HG03460 (cell line): ENCODE results near the gene TCIRG1.

Experiments used
- ATAC-seq: cut with Tn5 transposase; IDR thresholded peaks from one replicate; pipeline ENCODE4 v1.9.1; 2021; ENCODE audit not compliant: unreplicated experiment

Gene TCIRG1

DNA sequence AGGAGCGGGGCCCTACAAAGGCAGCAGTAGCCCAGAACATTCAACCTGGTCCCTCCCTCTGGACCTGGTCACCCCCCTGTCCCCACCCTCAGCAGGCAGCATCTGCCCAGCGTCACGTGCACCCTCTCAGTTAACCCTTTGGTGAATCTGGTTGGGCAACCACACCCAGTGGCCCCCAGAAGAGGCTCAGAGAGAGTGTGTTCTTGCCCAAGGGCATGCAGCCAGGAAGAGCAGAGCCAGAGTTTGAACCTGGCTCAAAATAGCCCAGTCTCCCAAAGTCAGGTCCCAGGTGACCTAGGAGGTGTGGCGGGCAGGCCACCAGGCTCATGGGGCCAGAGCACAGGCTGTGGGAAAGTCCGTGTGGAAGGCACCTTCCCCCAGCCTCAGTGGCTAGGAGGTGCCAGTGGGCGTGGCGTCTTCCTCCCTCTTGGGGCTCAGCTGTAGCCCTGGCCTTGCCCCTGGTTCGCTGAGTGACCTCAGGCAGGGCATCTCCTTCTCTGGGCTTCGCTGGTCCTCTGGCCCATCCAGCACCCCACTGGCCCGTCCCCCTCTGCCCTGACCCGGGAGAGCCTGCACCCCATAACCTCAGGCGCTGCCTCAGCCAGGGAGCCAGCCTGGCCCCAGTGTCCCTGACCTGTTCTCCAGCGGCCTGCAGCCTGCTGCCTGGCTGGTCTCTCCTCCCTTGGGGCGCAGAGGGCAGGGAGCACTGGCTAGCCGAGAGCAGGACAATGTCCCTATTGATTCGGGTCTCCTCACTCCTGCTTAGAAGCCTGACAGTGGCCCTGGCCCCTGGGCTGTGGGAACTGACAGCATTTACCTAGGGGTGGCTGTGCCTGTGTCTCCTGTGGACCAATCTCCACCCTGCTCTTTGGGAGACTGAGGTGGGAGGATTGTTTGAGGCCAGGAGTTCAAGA lies 21.7 kb upstream of the TCIRG1 start:
- ATAC-seq = no peak

DNA sequence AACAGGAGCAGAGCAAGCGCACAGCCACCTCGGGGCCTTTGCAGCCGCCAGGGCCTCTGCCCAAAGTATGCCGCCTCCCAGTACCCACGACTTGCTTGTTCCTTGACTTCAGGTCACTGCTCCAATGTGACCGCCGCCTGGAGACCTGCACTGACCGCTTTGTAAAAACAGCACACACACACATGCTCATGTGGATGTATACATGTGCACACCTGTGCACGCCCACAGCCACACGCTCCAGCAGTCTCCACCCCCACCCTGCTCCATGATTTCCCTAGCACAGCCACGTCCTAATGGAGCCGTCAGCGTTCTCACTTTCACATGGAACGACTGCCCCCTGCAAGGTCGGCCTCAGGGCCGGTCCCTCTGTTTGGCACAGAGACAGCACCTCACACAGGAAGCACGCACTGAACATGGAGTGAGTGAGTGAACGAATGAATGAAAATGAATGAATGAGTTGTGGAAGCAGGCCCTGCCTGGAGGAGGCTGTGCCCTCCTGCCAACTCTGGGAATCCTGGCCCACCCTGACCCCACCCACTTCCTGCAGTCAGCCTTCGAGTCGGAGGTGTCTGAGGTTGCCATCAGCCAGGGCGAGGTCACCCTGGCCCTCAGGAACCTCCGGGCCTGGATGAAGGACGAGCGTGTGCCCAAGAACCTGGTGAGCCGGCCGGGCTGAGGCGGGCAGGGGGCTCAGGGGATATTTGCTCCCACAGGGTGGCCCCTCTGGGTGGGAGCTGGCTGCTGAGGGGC lies 20.7 kb upstream of the TCIRG1 start:
- ATAC-seq = no peak

DNA sequence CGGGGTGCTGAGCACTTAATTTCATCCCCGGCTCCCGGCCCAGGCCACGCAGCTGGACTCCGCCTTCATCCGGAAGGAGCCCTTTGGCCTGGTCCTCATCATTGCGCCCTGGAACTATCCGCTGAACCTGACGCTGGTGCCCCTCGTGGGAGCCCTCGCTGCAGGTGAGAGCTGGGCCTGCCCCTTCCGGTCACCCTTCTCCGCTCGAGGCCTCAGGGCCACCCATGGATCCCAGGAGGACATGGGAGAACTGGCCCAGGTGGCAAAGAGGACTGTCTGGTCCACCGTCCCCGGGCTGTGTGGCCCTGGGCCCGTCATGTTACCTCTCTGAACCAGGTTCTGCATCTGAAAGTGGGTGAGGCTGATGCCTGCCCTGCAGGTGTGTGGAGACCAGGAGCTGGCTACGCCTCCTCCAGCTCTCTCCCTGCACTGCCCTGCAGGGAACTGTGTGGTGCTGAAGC lies 20.1 kb upstream of the TCIRG1 start:
- no peak for ATAC-seq

GRCh38 chr11:68019486-68019885 lies 19.3 kb upstream of the TCIRG1 start:
- no peak for ATAC-seq

GRCh38 chr11:68020575-68020974 lies 18.2 kb upstream of the TCIRG1 start:
- no peak for ATAC-seq

GRCh38 chr11:68021167-68021787 lies 17.5 kb upstream of the TCIRG1 start:
- ATAC-seq = no peak

- ATAC-seq = no peak
Measured at GRCh38 chr11:68022531-68022930, 16.3 kb upstream of the TCIRG1 start.

DNA sequence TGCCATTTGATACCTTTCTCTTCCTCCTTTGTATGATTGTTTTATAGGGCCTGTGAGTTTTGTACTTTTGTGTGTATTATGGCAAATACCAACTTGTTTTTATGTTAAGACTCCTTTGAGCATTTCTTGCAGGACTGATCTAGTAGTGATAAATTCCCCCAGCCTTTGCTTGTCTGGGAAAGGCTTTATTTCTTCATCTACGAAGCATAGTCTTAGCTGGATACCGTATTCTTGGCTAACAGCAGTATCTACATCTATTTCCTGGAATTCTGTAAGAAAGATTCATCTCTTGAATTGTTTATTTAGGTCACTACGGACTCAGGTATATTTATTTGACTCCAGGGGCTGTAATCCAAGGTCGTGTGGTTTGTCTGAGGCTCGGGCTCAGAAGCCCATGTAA lies 14.3 kb upstream of the TCIRG1 start:
- ATAC-seq = no peak

DNA sequence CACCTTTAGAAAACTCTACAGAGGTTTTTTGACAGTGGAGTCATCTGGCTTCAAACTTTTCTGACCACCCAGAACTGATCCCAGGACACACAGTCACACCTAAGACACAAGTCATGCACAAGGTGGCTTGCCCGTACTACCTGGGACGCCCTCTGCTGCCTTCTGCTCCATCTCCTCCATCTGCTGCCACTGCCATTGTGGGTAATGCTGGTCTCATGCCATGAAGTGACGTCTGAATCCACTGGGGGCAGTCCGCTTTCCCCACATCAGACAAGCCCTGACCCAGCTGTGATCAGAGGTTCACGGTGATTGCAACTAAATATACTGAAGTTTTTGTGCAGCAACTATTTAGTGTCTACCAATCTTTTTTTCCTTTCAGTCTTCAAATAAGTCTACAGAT lies 13.8 kb upstream of the TCIRG1 start:
- no peak for ATAC-seq

DNA sequence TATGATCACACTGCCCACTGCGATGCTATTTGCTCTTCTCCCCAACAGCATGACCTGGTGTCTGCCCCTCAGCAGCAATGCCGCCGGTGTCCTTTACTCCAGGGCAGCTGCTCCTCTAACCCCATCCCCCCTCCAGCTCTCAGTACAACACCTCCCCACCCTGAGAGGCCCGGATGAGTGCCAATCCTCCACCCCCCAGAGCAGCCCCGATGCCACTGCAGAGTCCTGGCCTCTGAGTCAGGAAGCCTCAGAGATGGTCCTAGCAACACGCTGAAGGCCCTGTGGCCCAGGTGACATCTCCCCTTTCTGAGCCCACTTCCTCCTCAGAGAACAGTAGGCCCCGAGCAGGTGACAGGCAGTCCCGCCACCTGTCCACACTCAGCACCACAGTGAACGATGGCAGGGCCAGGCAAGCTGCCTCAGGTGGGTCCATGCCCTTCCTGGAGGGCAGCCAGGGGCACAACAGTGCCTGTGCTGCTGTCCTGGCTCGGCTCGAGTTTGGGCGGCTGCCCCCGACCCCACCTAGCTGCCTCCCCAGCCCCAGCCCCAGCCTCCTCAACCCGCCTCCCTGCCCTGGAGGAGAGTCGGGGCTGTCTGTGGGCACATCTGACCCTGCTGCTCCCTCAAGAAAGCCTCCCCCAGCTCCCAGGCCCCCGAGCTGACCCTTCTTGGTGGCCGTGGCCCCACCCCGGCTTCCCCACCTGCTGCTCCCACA lies 12.3 kb upstream of the TCIRG1 start:
- no peak for ATAC-seq

DNA sequence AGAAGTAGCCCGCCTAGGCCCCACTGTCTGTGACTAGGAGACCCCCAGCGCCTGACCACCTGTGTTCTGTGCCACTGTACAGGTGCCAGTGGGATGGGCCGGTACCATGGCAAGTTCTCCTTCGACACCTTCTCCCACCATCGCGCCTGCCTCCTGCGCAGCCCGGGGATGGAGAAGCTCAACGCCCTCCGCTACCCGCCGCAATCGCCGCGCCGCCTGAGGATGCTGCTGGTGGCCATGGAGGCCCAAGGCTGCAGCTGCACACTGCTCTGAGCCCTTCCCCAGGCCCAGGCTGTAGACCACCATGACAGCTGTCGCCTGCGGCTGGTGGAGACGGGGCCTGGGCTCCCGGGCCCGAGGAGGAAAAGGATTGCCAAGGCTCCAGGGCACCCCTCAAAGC lies 11.2 kb upstream of the TCIRG1 start:
- ATAC-seq = no peak

DNA sequence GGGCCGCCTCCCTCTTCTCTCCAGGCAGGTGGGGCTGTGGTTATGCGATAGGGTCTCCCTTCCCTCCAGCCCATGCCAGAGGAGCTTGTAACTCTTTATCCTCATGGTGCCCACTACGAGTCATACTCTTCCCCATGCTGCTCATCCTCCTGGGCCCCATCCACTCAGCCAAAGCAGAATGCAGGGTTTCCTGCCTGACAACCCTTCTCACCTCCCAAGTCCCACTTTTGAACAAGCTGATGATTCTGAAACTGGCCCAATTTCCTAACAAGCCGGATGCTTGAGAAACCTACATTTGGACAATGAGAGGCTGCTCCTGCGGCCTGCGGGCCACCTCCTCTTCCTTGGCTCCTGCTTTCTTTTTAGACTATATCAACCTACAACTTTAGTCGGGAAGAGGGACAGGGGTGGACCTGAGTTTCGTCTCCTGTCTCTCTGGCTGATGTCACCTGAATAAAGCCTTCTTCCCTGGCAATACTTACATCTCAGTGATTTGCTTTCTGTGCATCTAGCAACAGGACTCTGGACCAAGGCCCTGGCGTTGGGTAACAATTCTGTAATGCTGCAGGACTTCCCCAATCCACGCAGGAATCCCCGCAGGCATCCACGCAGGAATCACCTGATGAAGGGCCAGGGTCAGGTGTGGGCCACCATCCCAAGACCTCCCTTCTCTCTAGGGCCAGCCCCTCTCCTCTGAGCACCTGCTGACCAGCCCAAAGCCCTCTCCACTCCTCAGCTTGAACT lies 9.9 kb upstream of the TCIRG1 start:
- ATAC-seq = no peak

DNA sequence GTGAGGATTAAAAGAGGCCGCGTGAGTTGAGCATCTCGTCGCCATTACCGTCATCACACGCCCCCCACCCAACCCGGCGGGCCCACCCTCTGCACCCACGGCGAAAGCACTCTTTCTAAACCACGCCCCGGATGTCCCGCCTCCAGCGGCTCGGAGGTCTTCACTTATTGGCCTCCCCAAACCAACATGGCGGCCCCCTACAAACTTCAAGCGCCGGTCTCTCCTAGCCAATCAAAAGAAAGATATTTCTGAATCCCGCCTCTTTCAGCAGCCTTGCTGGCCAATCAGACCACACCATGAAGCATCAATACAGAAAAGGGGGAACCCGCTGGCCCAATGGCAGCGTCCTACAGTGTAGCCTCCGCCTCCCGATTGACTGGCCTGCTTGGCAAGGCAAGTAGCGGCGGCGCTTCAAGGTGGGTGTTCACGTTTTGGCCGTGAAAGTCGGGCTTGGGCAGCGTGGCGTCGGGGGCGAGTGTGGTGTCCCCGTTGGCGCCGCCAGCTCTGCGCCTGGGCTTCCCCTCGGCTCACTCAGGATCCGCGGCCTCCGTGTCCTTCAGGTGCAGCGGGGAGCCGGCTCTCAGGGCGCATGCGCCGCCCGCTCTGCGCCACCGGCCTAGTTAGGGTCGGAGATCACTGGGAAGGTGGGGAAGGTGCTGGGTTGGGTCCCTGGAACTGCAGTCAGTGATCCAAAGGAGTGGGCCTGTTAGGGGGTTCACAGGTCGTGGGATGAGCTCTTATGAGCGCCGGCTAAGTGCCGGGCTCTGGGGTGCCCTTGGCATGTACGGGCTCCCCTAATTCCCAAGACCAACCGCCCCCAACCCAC lies 8.3 kb upstream of the TCIRG1 start, which contains the start of gene NDUFS8:
NDUFS8 (plus strand) TSS at position 364 of the 826 bp plus-strand sequence. CDS start 1,471 bp downstream, outside the sequence.
- peak; percentile 92 for ATAC-seq

DNA sequence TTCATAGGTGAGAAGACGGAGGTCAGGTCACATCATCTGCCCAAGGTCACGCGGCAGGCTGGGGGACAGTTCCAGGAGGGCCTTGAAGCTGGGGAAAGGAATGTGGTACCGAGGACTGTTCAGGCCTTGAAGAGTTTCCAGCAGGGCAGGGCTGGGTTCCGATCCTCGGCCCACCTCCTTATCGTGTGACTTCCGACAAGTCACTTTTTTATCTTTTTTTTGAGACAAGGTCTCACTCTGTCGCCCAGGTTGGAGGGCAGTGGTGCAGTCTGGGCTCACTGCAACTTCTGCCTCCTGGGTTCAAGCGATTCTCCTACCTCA lies 7.7 kb upstream of the TCIRG1 start:
- ATAC-seq = no peak

GRCh38 chr11:68032003-68032402 lies 6.8 kb upstream of the TCIRG1 start:
- ATAC-seq = no peak

GRCh38 chr11:68032997-68033707 lies 5.7 kb upstream of the TCIRG1 start:
- ATAC-seq = no peak

DNA sequence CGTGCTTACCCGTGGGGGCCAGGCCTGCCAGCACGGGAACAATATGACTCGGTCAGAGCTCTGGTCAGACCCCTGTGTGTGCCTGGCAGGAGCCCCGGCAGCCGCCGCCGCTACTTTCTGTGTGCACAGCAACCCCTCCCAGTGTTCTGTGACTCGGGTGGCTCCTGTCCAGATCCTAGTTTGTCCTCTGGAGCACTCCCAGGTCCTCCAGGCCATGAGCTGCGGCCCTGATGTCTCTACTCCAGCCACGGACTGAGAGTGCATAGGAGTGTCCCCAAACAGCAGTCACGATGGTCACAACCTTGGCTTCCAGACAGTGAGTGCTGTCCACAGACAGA lies 5.1 kb upstream of the TCIRG1 start:
- ATAC-seq = no peak

GRCh38 chr11:68035266-68035876 lies 3.5 kb upstream of the TCIRG1 start:
- no peak for ATAC-seq
